AG09319 (cell line): ENCODE data around the gene SLC37A1.
"Not testable (repeated sequence)": the region's sequence is repeated elsewhere in the genome, so short reads cannot be mapped to it uniquely, and the experiment has no call there.

Source experiments
- DNase-seq: peaks from one replicate; pipeline ENCODE4 v3.0.0-alpha.2; 2010; ENCODE audit warnings: low read depth; ENCODE audit errors: extremely low read depth
- TF ChIP-seq, protein P1 (sequence below): IDR thresholded peaks from 2 replicates; pipeline ENCODE4 v1.5.1; 2011; ENCODE audit warnings: low read depth, mild to moderate bottlenecking, inconsistent platforms, low read length, moderate library complexity

The SLC37A1 gene

DNA sequence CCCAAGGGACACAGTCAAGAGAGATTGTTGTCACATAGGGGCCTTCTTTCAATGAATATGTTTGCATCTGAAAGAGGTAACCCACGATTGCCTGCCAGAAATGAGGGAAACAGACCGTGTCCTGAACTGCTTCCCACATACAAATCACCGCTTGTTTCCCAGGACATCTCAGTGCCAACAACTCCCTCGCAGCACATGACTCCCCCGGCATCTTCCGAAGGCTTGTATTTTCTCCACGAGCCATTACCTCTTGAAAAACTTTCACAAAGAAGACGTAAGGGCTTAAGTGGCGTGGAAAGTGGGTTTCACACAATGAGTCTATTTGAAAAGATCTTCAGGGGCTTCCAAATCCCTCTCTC, 108.1 kb downstream of the SLC37A1 start:
- DNase-seq = no peak
- TF ChIP-seq, protein P1, sequence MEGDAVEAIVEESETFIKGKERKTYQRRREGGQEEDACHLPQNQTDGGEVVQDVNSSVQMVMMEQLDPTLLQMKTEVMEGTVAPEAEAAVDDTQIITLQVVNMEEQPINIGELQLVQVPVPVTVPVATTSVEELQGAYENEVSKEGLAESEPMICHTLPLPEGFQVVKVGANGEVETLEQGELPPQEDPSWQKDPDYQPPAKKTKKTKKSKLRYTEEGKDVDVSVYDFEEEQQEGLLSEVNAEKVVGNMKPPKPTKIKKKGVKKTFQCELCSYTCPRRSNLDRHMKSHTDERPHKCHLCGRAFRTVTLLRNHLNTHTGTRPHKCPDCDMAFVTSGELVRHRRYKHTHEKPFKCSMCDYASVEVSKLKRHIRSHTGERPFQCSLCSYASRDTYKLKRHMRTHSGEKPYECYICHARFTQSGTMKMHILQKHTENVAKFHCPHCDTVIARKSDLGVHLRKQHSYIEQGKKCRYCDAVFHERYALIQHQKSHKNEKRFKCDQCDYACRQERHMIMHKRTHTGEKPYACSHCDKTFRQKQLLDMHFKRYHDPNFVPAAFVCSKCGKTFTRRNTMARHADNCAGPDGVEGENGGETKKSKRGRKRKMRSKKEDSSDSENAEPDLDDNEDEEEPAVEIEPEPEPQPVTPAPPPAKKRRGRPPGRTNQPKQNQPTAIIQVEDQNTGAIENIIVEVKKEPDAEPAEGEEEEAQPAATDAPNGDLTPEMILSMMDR = no peak

DNA sequence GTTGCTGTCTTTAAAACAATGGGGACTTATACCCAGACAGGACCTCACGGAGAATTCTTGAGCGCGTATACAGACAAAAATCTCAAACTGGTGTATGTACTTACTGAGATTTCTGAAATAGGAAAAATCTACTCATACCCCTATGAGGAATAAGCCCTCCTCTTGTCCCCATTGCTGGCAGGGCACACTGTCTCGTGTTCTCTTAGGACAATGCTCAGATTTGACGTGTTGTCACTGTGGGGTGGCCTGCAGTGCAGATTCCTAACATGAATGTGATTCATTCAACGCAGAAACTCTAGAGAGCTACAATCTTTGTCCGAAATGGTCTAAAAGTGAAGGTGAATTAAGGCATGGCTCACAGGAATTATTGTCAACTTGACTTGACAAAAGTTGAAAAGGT, 108.6 kb downstream of the SLC37A1 start:
- TF ChIP-seq, protein P1 = no peak
- no peak for DNase-seq

DNA sequence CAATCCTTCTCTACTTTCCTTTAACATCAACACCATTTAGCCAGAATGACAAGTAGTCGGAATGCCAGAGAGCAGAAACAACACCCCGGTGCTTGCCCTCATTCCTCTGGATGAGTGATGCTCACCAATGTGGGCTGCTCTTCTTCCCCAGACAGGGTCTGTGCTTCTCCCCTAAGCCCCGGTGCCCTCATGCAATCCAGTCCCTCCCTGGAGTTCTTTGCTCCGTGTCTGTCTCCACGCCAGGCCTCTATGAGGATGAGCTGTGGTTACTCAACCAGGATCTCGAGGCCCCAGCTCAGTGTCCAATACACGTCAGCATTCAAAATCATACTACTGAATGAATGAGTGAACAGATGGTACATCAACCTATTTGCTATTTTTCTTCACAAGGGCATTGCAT, 110.0 kb downstream of the SLC37A1 start:
- TF ChIP-seq, protein P1 = no peak
- DNase-seq = no peak

DNA sequence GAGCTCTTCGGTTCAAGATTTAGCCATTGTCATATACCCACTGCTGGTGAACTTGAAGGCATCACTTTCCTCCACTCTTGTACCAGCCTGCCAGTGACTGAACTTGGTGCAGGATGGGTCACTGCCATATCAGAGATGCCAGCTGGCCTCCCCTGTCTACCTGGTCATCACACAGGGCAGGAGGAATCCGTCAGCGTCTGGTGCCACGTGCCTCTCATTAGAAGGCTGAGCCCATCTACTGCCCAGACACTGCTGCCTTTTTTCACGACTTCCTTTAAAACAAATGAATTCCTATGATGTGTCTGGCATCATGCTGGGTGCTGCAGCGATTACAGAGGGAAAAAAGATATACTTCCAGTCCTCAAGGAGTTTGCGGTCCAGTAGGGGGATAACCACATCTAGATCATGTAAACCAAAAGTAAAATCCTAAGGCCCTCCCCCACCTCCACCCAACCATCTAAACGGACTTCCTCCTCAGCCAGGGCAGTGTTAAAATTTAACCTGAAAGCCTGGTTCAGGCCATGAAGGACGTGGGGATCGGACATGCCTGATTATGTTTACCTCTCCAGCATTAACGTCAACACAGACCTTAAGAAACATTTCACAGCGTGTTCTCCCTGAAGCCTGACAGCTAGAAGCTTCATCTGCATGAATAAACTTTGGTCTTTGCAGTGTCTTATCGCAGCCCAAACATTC, 110.6 kb downstream of the SLC37A1 start:
- no peak for DNase-seq
- TF ChIP-seq, protein P1 = no peak

DNA sequence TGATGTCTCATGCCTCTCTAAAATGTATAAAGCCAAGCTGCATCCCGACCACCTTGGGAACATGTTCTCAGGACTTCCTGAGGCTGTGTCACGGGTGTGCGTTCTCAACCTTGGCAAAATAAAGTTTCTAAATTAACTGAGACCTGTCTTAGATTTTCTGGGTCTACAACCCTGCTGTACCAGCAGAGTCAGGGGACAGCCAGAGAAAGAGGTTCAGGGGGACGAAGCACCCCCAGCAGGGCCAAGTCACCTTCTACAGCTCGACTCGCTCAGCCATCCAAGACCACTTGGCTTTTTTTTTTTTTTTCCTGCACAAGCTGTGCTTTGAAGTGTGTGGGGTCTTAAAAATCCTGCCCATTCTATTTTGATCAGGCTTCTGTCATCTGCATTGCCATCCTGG, 111.3 kb downstream of the SLC37A1 start:
- TF ChIP-seq, protein P1 = no peak
- DNase-seq = no peak

DNA sequence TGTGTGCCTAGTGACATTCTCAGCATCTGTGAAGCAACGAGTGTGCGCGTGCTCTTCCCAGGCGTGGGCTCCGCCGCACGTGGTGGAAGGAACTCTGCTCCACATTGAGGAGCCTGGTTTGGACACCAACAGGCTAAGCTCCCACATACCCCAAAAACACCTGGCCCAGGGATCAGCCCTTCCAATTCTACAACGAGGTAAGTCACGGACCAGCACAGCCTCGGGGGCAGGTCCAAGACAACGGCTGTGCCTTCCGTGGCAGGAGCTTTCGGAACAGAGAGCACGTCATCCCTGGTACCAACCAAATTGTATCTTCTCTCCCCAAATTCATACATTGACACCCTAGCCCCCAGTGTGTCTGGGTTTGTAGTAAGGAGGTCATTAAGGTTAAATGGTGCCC, 112.5 kb downstream of the SLC37A1 start:
- TF ChIP-seq, protein P1 = no peak
- DNase-seq = no peak

DNA sequence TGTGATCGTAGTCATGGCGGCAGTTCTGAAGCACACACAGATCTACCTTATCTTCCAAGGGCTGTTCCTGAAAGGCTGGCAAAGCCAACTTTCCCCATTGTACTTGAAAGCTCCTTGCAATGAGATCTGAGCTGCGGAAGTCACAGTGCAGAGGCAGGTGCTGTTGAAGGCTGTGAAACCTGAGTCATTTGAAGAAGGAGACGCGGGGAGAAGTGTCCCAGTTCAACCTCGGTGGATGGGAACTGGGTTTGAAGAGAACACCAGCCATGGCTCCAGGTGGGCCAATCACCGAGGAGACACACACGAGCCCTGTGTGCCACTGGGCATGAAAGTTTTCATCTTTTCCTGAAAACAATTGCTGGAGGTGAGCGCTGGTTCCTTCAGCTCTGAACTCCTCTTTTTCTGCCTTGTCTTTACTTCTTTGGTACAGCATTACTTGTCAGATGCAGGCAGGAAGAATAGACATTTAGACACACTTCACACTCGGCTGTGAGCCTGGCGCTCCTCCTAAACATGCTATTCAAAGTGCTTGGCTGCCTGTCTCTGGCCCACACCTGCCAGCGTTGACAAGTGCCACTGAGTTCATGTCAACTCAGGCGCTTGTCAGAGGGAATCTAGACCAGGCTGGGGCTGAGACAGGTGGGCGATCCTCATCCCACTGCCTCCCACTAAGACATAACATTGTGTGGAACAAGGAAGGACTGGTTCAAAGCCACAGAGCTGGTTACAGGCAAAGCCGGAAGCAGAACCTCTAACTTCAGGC, 114.1 kb downstream of the SLC37A1 start:
- DNase-seq = no peak
- TF ChIP-seq, protein P1 = no peak

DNA sequence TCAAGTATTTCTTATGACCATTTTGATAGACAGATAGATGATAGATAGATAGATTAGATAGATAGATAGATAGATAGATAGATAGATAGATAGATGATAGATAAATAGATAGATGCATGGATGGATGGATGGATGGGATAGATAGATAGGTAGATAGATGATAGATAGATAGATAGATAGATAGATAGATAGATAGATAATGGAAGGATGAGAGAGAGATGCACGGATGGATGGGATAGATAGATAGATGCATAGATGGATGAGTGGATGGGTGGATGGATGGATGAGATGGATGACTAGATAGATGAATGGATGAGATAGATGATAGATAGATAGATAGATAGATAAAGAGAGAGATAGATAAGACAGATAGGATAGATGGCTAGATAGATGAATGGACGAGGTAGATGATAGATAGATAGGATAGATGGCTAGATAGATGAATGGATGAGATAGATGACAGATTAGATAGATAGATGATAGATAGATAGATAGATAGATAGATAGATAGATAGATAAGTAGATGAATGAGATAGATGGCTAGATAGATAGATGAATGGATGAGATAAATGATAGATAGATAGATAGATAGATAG, 114.9 kb downstream of the SLC37A1 start:
- not testable (repeated sequence) for DNase-seq
